DOHH2 (cell line): ENCODE results near the gene HOXB7.

ENCODE experiments used
- EZH2phosphoT487 ChIP-seq: fragments of 200-600 bp; sonication (generic); IDR thresholded peaks from 2 replicates; pipeline ENCODE4 v1.6.1; 2017; ENCODE audit warnings: borderline replicate concordance, mild to moderate bottlenecking, antibody characterized with exemption, low read length, moderate library complexity, mixed read lengths
- TF ChIP-seq, protein P1 (sequence below): fragments of 200-600 bp; sonication (generic); IDR thresholded peaks from one replicate; pipeline ENCODE4 v1.5.1; 2014; ENCODE audit warnings: antibody characterized with exemption, mild to moderate bottlenecking, low read depth, low read length; ENCODE audit not compliant: poor library complexity, severe bottlenecking

- TF ChIP-seq, protein P1, sequence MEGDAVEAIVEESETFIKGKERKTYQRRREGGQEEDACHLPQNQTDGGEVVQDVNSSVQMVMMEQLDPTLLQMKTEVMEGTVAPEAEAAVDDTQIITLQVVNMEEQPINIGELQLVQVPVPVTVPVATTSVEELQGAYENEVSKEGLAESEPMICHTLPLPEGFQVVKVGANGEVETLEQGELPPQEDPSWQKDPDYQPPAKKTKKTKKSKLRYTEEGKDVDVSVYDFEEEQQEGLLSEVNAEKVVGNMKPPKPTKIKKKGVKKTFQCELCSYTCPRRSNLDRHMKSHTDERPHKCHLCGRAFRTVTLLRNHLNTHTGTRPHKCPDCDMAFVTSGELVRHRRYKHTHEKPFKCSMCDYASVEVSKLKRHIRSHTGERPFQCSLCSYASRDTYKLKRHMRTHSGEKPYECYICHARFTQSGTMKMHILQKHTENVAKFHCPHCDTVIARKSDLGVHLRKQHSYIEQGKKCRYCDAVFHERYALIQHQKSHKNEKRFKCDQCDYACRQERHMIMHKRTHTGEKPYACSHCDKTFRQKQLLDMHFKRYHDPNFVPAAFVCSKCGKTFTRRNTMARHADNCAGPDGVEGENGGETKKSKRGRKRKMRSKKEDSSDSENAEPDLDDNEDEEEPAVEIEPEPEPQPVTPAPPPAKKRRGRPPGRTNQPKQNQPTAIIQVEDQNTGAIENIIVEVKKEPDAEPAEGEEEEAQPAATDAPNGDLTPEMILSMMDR = no peak
- TF ChIP-seq EZH2phosphoT487 = no peak
These were observed 38.9 kb upstream of the HOXB7 start for GRCh38 chr17:48649741-48650140.
